MM.1S (cell line): Measurements from ENCODE around the gene PPM1E.

Source experiments
- CTCF ChIP-seq: fragments of 300-600 bp; sonication (generic); IDR thresholded peaks from 2 replicates; pipeline ENCODE4 v1.5.1; 2016; ENCODE audit warnings: antibody characterized with exemption, low read length, mixed read lengths
- EZH2 ChIP-seq: fragments of 300-600 bp; sonication (generic); optimal IDR thresholded peaks from 2 replicates; pipeline ENCODE3; 2017; ENCODE audit warnings: low read depth, mild to moderate bottlenecking, antibody characterized with exemption, low read length, mixed read lengths

- TF ChIP-seq CTCF (no peak), EZH2 (no peak)
These were observed 119.6 kb downstream of the PPM1E start for GRCh38 chr17:58875261-58875660.
